K562 (cell line): Measurements from ENCODE around the gene ZNF180. TPM values are rescaled to one million over a fixed set of nuclear protein-coding genes. Genes with fewer than 3 reads are reported as not detected.
"Not testable (repeated sequence)": the region's sequence is repeated elsewhere in the genome, so short reads cannot be mapped to it uniquely, and the experiment has no call there.

Experiments
- ATAC-seq: fragments of 200-7000 bp; cut with Tn5 transposase; 3 replicates; pipeline ENCODE4 v1.9.1; 2020; ENCODE audit warnings: moderate library complexity
- BruUV-seq: library from RNA; stranded (reverse); fragments of 400-500 nt; replicated peaks from 2 replicates; lab custom pipeline; 2021; lab: Mats Ljungman, UMichigan
- CTCF ChIA-PET: fragments of 300-600 bp; formaldehyde crosslinking; extraction: SDS; loops from one replicate; lab custom pipeline; 2021; ENCODE audit warnings: low intra/inter-chr PET ratio; lab: Yijun Ruan, JAX
- POLR2A ChIA-PET: fragments of 300-600, 350-650 bp; sonication (Branson Sonifier 250); formaldehyde crosslinking; extraction: SDS; loops from one replicate; lab custom pipeline; 2021; ENCODE audit warnings: antibody characterized with exemption, inconsistent platforms; lab: Yijun Ruan, JAX
- DNase-seq, 4 experiments: peaks; one replicate each; pipeline versions ENCODE4 v3.0.0 to v3.0.0-alpha.2; 2011 to 2018; ENCODE audit warnings: low spot score in 3 of 4, mixed read lengths in 3 of 4; ENCODE audit errors: extremely low read depth in 1 of 4
- FAIRE-seq: peaks from 2 replicates; lab custom pipeline; 2011; peaks lifted over from hg19 to GRCh38; lab: Jason Lieb, UNC
- H2AFZ ChIP-seq: 2 replicates; pipeline ENCODE4 v1.6.0; 2011; ENCODE audit warnings: low read depth, low read length, control low read depth, inconsistent platforms
- H3K27ac ChIP-seq: fragments of 200-600 bp; 3 replicates; pipeline ENCODE4 v1.8.0; 2011; ENCODE audit warnings: low read depth, mild to moderate bottlenecking, control low read depth, inconsistent platforms, low read length, moderate library complexity, mixed read lengths; ENCODE audit errors: extremely low read depth
- H3K27me3 ChIP-seq, 2 experiments: fragments of 300-600 bp in 1 of 2; 2 replicates in 1 of 2; 3 replicates in 1 of 2; pipeline versions ENCODE4 v1.6.0 to v1.8.0; 2011; ENCODE audit warnings: inconsistent platforms in 2 of 2, low read length in 2 of 2, mild to moderate bottlenecking in 1 of 2, mixed read lengths in 1 of 2, moderate library complexity in 1 of 2; ENCODE audit not compliant: control insufficient read depth in 2 of 2, insufficient read depth in 2 of 2
- H3K36me3 ChIP-seq: fragments of 300-600 bp; 3 replicates; pipeline ENCODE4 v1.8.0; 2011; ENCODE audit warnings: mild to moderate bottlenecking, low read length, inconsistent platforms; ENCODE audit not compliant: control insufficient read depth, insufficient read depth
- H3K4me1 ChIP-seq, 2 experiments: fragments of 200-600 bp in 1 of 2; replicated peaks in 1 of 2; 2 replicates in 1 of 2; 3 replicates in 1 of 2; pipeline versions ENCODE4 v1.5.1 to v1.8.0; 2011; ENCODE audit warnings: inconsistent platforms in 2 of 2, low read length in 2 of 2, mild to moderate bottlenecking in 1 of 2, mixed read lengths in 1 of 2, moderate library complexity in 1 of 2; ENCODE audit not compliant: control insufficient read depth in 2 of 2, insufficient read depth in 2 of 2
- H3K4me2 ChIP-seq: 2 replicates; pipeline ENCODE4 v1.6.1; 2011; ENCODE audit warnings: low read length, control low read depth, inconsistent platforms, mixed read lengths; ENCODE audit not compliant: insufficient read depth
- H3K4me3 ChIP-seq: fragments of 200-600 bp; sonication (generic), shearing (Covaris generic); 2 replicates; pipeline ENCODE4 v1.5.1; 2016; ENCODE audit warnings: control low read depth, inconsistent platforms
- H3K79me2 ChIP-seq: fragments of 200-600 bp; 3 replicates; pipeline ENCODE4 v1.8.0; 2011; ENCODE audit warnings: low read length, inconsistent platforms; ENCODE audit not compliant: control insufficient read depth, insufficient read depth
- H3K9ac ChIP-seq, 2 experiments: 2 replicates each; pipeline versions ENCODE4 v1.6.0 to v1.6.1; 2011; ENCODE audit warnings: low read depth in 2 of 2, low read length in 2 of 2, control low read depth in 1 of 2, inconsistent platforms in 1 of 2, mild to moderate bottlenecking in 1 of 2, mixed read lengths in 1 of 2; ENCODE audit not compliant: insufficient read depth in 1 of 2
- H3K9me1 ChIP-seq: one replicate; pipeline ENCODE4 v1.6.0; 2011; ENCODE audit warnings: inconsistent platforms, mild to moderate bottlenecking, low read length, moderate library complexity; ENCODE audit not compliant: control insufficient read depth, insufficient read depth
- H3K9me3 ChIP-seq: replicated peaks from 2 replicates; pipeline ENCODE4 v1.5.1; 2011; ENCODE audit warnings: low read depth, low read length, inconsistent platforms; ENCODE audit not compliant: control insufficient read depth, insufficient read depth
- H4K20me1 ChIP-seq: replicated peaks from 2 replicates; pipeline ENCODE4 v1.6.1; 2011; ENCODE audit warnings: low read length, inconsistent platforms, mixed read lengths; ENCODE audit not compliant: control insufficient read depth, insufficient read depth
- CHD2 ChIP-seq: IDR thresholded peaks from 2 replicates; pipeline ENCODE4 v1.6.1; 2011; ENCODE audit warnings: low read depth, low read length
- PBX2 ChIP-seq, 2 experiments: IDR thresholded peaks in 1 of 2; conservative IDR thresholded peaks in 1 of 2; 2 replicates each; pipeline ENCODE4 v1.6.1; 2016; ENCODE audit warnings: low read depth in 2 of 2, mild to moderate bottlenecking in 1 of 2, missing compliant biosample characterization in 1 of 2, missing genetic modification characterization in 1 of 2, moderate library complexity in 1 of 2
- TEAD2 ChIP-seq: fragments of 450-650 bp; IDR thresholded peaks from 2 replicates; pipeline ENCODE4 v1.6.1; 2016; ENCODE audit warnings: missing genetic modification characterization, control low read depth, missing compliant biosample characterization
- U2AF1 ChIP-seq: fragments of 200-400 bp; formaldehyde crosslinking; optimal IDR thresholded peaks from 2 replicates; pipeline ENCODE3; 2017; ENCODE audit warnings: mild to moderate bottlenecking, low read depth, low read length, moderate library complexity
- WHSC1 ChIP-seq: IDR thresholded peaks from one replicate; pipeline ENCODE4 v1.6.1; 2012; ENCODE audit warnings: low read length, control low read depth, inconsistent platforms
- WGBS: fragments of 100-300 bp; shearing (Covaris generic); methylation state at CpG from one replicate; pipeline ENCODE4 v1.1.6; 2016; ENCODE audit warnings: low coverage, mixed read lengths; ENCODE audit not compliant: insufficient coverage; ENCODE audit errors: missing lambda C conversion rate; 5-methylcytosine and 5-hydroxymethylcytosine counted together
- in situ Hi-C: fragments of 300-500 bp; cut with MboI; formaldehyde crosslinking; loops from 4 replicates; pipeline ENCODE4 v1.15.0; 2018; ENCODE audit warnings: inconsistent platforms, mixed read lengths
- intact Hi-C: fragments of 100-400 bp; cut with micrococcal nuclease; formaldehyde crosslinking; loops from 2 replicates; pipeline ENCODE4 v1.14.2; 2022
- polyA plus RNA-seq, 8 experiments: library from polyadenylated mRNA; depleted of rRNA in 4 of 8; stranded (reverse) in 5 of 8; unstranded in 3 of 8; fragments of >200 nt; fragmentation: Nextera tagmentation in 2 of 8; fragmentation: Illumina TruSeq in 1 of 8; extraction: Ambion mirVana in 2 of 8; extraction: Trizol in 1 of 8; gene quantifications; 2 replicates each; pipeline versions ENCODE4 v1.2.1 to v1.2.3, GENCODE V29; 2011 to 2014; ENCODE audit warnings: inconsistent platforms in 1 of 8, missing spikeins in 1 of 8
- total RNA-seq, 7 experiments: library from RNA; depleted of rRNA in 6 of 7; stranded (reverse); fragments of >200 nt in 6 of 7; fragmentation: Illumina TruSeq in 2 of 7; extraction: Trizol in 2 of 7; gene quantifications; 2 replicates each; pipeline versions ENCODE4 v1.2.1 to v1.2.3, GENCODE V29; 2011 to 2021; ENCODE audit warnings: low replicate concordance in 1 of 7

Gene ZNF180
- total and polyA plus RNA-seq, 9 of the 15 experiments (the other 6 are each of a cell fraction or from before 2014, with no cell fraction given): 1.8 to 8.7 (median 5.9) TPM

- TF ChIP-seq PBX2 (CRISPR knock-in tag; IDR thresholded peaks at IDR 0.05; ENCODE audit: low read depth) (no peak), PBX2 (tag; conservative IDR thresholded peaks at IDR 0.05; ENCODE audit: low read depth) (no peak), WHSC1 (no peak), CHD2 (no peak), U2AF1 (no peak), TEAD2 (no peak)
Observed at GRCh38 chr19:44476559-44477408, 23.5 kb downstream of the ZNF180 start (continued).

- H4K20me1 ChIP-seq, intact Hi-C loops, in situ Hi-C loops, H3K27me3 ChIP-seq, BruUV-seq, H3K9me3 ChIP-seq, H3K4me1 ChIP-seq, H3K9me1 ChIP-seq, CTCF ChIA-PET, H3K4me2 ChIP-seq, FAIRE-seq, H2AFZ ChIP-seq, DNase-seq, H3K27ac ChIP-seq, H3K9ac ChIP-seq, H3K36me3 ChIP-seq, H3K79me2 ChIP-seq, H3K4me3 ChIP-seq, POLR2A ChIA-PET, ATAC-seq: not testable (repeated sequence)
- 0% methylated on average over 5 of the region's 5 CpGs for WGBS
Observed at GRCh38 chr19:44468730-44469129, 31.6 kb downstream of the ZNF180 start.

GRCh38 chr19:44462600-44463286 is 37.6 kb downstream of the ZNF180 start:
- H3K9me1 ChIP-seq, H2AFZ ChIP-seq, DNase-seq, H3K27me3 ChIP-seq, FAIRE-seq, H3K4me1 ChIP-seq, CTCF ChIA-PET, POLR2A ChIA-PET, BruUV-seq, H3K4me3 ChIP-seq, H3K9ac ChIP-seq, H3K27ac ChIP-seq, in situ Hi-C loops, H3K9me3 ChIP-seq, H3K4me2 ChIP-seq, H3K79me2 ChIP-seq, intact Hi-C loops, ATAC-seq, H4K20me1 ChIP-seq, H3K36me3 ChIP-seq: not testable (repeated sequence)
- WGBS: 0% methylated on average over 3 of the region's 3 CpGs
